Activated CD8-positive, alpha-beta T cell treated with anti-CD3 and anti-CD28 coated beads, Interleukin-2, amount 10 ng/mL, durations not matched to agents 7 days and 5 days (primary cell): ENCODE data around the gene UNC93A. TPM values are rescaled to one million over a fixed set of nuclear protein-coding genes. Genes with fewer than 3 reads are reported as not detected.

Experiments
- ATAC-seq: fragments of 150-1000 bp; cut with Tn5 transposase; one replicate; pipeline ENCODE4 v1.10.0; 2021; ENCODE audit warnings: moderate library complexity
- CTCF ChIA-PET: fragments of 350-600 bp; sonication (Branson Sonifier 250); formaldehyde crosslinking; loops from one replicate; lab custom pipeline; 2021; ENCODE audit warnings: antibody characterized with exemption; lab: Charles Lee
- POLR2A ChIA-PET: fragments of 350-600 bp; sonication (Branson Sonifier 250); formaldehyde crosslinking; loops from one replicate; lab custom pipeline; 2021; ENCODE audit warnings: antibody characterized with exemption; lab: Charles Lee
- DNase-seq: peaks from one replicate; pipeline ENCODE4 v3.0.0-alpha.2; 2020
- H3K27ac Mint-ChIP-seq: one replicate; pipeline ENCODE4 v1.8.0; 2021; ENCODE audit warnings: mild to moderate bottlenecking, mixed read lengths
- H3K27me3 Mint-ChIP-seq: one replicate; pipeline ENCODE4 v1.8.0; 2021; ENCODE audit warnings: low read depth, mixed read lengths
- H3K36me3 Mint-ChIP-seq: one replicate; pipeline ENCODE4 v1.8.0; 2021; ENCODE audit warnings: low read depth, mixed read lengths
- H3K4me1 Mint-ChIP-seq: one replicate; pipeline ENCODE4 v1.8.0; 2021; ENCODE audit warnings: low read depth, mixed read lengths
- H3K4me3 Mint-ChIP-seq: one replicate; pipeline ENCODE4 v1.8.0; 2021; ENCODE audit warnings: mild to moderate bottlenecking, mixed read lengths
- H3K9me3 Mint-ChIP-seq: one replicate; pipeline ENCODE4 v1.8.0; 2022; ENCODE audit warnings: mixed read lengths; ENCODE audit not compliant: insufficient read depth
- total RNA-seq, 2 experiments: library from RNA; stranded (reverse); gene quantifications; one replicate each; pipeline ENCODE4 v1.2.3, GENCODE V29; 2021

UNC93A gene
- total RNA-seq, 2 experiments from 2014 or later: not detected

DNA sequence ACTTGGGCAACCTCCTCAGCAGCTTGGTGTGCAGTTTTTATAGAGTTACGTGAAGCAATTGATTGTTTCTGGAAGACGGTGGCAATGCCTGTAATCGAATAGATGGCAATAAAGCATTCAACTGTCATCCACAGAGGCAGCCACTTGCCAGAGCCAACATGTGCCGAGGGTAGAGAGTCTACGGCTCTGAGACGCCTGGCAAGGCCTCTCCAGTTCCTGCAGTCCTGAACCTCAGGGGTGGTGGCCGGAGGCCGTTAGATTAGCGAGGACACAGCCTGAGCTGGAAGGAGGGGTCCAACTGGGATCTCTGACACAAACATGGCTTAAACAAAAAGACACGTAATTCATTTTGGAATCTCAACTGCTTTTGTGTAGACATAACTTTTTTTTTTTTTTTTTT is 33.0 kb downstream of the UNC93A start:
- no peaks in the 10 kb centered on the region for H3K9me3 Mint-ChIP-seq
- no peaks in the 10 kb centered on the region for H3K4me1 Mint-ChIP-seq
- peaks cover 4% of the 10 kb centered on the region for H3K27me3 Mint-ChIP-seq
- no peak overlapping the region for H3K27ac Mint-ChIP-seq
- no peaks in the 10 kb centered on the region for H3K36me3 Mint-ChIP-seq
- CTCF ChIA-PET: no interaction called here
- DNase-seq (no peak), ATAC-seq (no peak)
- no peak overlapping the region for H3K4me3 Mint-ChIP-seq
- POLR2A ChIA-PET: no interaction called here

DNA sequence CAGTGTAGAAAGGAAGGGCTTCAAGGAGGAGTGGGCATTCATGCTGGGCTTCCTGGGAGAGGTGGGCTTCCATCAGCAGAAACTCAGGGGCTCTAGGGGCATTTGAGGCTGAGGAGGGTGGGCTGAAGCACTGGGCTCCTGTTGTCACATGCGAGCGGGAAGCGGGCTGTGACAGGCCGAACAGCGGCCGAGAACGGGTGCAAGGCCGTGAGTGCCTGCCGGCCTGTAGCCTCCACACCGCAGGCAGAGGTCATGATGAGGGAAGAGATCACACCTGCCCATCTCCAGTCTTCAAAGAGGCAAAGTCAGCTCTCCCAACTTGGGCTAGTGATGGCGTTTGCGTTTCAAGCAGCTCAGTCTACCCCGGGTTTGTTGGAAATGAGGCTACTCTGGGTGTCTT is 34.7 kb downstream of the UNC93A start:
- H3K27ac Mint-ChIP-seq: no peak overlapping the region
- no peaks in the 10 kb centered on the region for H3K36me3 Mint-ChIP-seq

DNA sequence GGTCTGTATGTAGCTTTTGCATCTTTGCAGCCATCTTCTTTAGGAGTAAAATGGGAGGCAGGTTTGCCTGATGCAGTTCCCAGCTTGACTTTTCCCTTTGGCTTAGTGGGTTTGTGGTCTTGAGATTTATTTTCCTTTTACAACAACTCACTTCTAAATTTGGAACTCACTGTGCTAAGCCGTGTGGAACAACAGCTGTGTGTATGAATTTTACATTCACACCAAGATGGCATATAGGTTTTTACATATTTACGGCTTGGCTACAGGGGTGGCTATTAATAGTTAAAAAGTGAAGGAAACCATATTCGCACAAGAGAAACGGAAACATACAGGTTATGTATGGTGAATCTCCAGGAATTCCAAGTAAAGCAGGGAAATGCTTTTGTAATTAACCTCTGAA is 36.3 kb downstream of the UNC93A start:
- Mint-ChIP-seq H3K4me3 (no peak overlapping the region), H3K4me1 (no peaks in the 10 kb centered on the region), H3K36me3 (no peaks in the 10 kb centered on the region), H3K27ac (no peak overlapping the region), H3K27me3 (peaks cover 8% of the 10 kb centered on the region), H3K9me3 (no peaks in the 10 kb centered on the region)
- ChIA-PET CTCF (no interaction called here), POLR2A (no interaction called here)
- ATAC-seq (no peak), DNase-seq (no peak)

More for the DNA sequence above, 34.7 kb downstream of the UNC93A start:
- no peak for DNase-seq
- ChIA-PET POLR2A (no interaction called here), CTCF (no interaction called here)
- Mint-ChIP-seq H3K9me3 (no peaks in the 10 kb centered on the region), H3K27me3 (peaks cover 4% of the 10 kb centered on the region), H3K4me1 (no peaks in the 10 kb centered on the region), H3K4me3 (no peak overlapping the region)
- ATAC-seq: no peak

DNA sequence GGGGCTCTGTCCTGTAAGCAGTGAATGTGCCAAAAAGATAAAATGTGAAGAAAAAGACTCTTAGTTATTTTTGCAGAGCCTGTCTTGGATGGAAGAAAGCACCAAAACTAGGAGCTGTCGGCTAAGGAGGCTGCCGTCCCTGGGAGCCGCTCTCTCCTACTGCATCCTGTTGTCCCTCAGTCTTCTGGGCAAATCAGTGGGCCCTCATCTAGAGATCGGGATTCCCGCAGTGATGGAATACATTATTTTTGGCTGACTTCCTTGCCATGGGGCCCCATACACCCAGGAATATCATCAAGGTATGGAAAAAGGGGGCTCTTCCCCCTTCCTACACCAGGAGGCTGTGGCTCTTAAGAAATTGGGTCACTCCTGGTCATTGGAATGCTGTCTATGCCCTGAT is 37.0 kb downstream of the UNC93A start:
- H3K4me3 Mint-ChIP-seq: no peak overlapping the region
- H3K9me3 Mint-ChIP-seq: no peaks in the 10 kb centered on the region
- DNase-seq (no peak), ATAC-seq (no peak)
- ChIA-PET CTCF (no interaction called here), POLR2A (no interaction called here)
- H3K27ac Mint-ChIP-seq: no peak overlapping the region
- no peaks in the 10 kb centered on the region for H3K4me1 Mint-ChIP-seq
- peaks cover 8% of the 10 kb centered on the region for H3K27me3 Mint-ChIP-seq
- no peaks in the 10 kb centered on the region for H3K36me3 Mint-ChIP-seq

DNA sequence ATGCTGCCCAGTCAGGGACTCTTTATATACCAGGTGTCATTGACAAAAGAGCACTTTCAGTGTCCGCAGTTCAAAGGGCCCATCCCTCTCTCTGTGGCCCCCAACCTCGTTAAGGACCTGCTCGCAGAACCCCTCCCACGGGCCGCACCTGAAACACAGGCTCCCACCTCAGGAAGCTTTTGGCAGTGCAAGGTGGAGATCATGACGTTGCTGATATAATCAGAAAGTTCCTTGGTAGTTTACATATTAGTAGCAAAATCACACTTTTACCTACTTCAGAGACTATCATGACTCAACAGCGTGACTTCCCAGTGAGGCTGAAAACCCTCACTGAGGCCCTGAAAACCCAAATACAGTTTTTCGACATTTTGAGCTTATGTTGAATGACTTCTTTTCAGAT is 37.9 kb downstream of the UNC93A start:
- H3K4me3 Mint-ChIP-seq: no peak overlapping the region
- no peaks in the 10 kb centered on the region for H3K36me3 Mint-ChIP-seq
- ATAC-seq (no peak), DNase-seq (no peak)
- ChIA-PET CTCF (no interaction called here), POLR2A (no interaction called here)
- no peaks in the 10 kb centered on the region for H3K4me1 Mint-ChIP-seq
- no peak overlapping the region for H3K27ac Mint-ChIP-seq
- peaks cover 8% of the 10 kb centered on the region for H3K27me3 Mint-ChIP-seq
- no peaks in the 10 kb centered on the region for H3K9me3 Mint-ChIP-seq

DNA sequence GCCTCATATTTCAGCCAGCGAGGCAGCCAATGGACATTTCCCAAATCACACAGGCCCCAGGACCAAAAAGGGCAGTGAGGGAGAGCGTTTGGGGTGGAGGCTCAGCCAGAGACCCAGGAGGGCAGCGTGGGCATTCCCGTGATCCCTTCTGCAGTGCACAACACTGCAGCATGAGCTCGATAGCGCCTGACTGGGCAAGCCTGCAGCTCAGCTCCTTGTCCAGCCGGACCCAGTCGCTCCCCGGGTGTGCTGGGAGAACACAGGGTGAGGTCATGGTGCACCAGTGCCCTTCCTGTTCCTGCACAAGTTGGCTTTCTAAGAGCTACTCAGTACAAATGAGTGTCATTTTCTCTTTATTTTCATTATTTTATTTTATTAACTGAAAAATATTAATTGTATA is 39.6 kb downstream of the UNC93A start:
- H3K36me3 Mint-ChIP-seq: no peaks in the 10 kb centered on the region
- DNase-seq (no peak), ATAC-seq (no peak)
- ChIA-PET POLR2A (interaction anchor here (0.6 kb wide), 1 partner anchor 133 kb away, joined by 3 read pairs; no protein-coding TSS in a partner anchor), CTCF (no interaction called here)
- peaks cover 8% of the 10 kb centered on the region for H3K27me3 Mint-ChIP-seq
- no peak overlapping the region for H3K4me3 Mint-ChIP-seq
- no peaks in the 10 kb centered on the region for H3K9me3 Mint-ChIP-seq
- H3K27ac Mint-ChIP-seq: no peak overlapping the region
- H3K4me1 Mint-ChIP-seq: no peaks in the 10 kb centered on the region

DNA sequence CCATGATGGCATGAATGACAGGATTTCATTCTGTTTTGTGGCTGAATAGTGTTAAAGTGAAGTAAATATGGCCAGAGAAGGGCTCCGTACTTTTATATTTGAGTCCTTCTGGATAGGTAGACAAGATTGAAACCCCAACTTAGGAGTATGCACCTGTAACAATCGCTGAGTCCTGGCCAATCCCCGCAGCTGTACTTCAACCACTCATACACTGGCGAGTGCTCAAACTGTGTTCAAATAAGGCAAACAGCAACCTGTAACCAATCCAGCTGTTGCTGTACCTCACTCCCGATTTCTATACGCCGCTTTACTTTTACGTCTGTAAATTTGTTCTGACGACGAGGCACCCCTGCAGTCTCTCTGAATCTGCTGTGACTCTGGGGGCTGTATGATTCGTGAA is 40.5 kb downstream of the UNC93A start:
- CTCF ChIA-PET: no interaction called here
- Mint-ChIP-seq H3K4me1 (no peaks in the 10 kb centered on the region), H3K36me3 (no peaks in the 10 kb centered on the region), H3K27ac (no peak overlapping the region), H3K4me3 (no peak overlapping the region), H3K27me3 (peaks cover 8% of the 10 kb centered on the region), H3K9me3 (no peaks in the 10 kb centered on the region)
- ATAC-seq (no peak), DNase-seq (no peak)
- POLR2A ChIA-PET: no interaction called here

DNA sequence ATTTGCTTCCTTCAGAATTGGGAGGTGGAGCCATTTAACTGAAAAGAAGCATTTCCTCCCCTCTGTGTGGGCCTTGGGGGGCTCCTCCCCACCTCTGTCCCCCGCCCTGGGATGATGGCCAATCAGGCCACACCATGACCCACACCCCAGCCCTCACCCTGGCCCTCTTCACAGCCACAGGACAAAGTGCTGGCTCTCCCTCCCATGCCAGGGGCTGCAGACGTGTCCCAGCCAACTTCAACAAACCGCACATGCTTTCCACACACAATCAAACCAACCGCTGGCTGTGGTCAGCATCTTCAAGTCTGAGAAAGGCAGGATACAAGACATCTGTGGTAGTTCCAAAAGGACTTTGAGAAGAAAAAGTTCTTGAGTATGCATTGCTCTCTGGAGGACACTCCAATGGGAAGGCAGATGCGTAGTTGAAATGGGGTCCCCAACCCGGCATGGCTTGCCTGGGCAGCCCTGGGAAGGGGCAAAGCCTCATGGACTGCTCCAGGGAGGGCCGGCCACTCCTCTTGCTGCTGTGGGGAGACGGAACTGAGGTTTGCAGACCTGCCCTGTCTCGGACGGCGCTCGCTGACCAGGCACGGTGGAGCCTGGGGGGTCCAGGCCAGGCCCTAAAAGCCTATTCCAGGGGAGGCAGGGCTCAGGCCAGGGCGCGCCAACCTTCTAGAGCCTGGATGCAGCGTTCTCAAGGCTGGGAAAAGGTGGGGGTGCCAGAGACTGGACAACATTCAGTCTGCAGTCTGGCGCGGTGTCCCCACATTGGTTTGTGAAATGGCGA is 45.9 kb downstream of the UNC93A start:
- no peak overlapping the region for H3K27ac Mint-ChIP-seq
- CTCF ChIA-PET: no interaction called here
- POLR2A ChIA-PET: no interaction called here
- no peak overlapping the region for H3K4me3 Mint-ChIP-seq
- no peaks in the 10 kb centered on the region for H3K36me3 Mint-ChIP-seq
- H3K4me1 Mint-ChIP-seq: no peaks in the 10 kb centered on the region
- no peak for DNase-seq
- no peak for ATAC-seq
- H3K27me3 Mint-ChIP-seq: no peaks in the 10 kb centered on the region
- no peaks in the 10 kb centered on the region for H3K9me3 Mint-ChIP-seq

DNA sequence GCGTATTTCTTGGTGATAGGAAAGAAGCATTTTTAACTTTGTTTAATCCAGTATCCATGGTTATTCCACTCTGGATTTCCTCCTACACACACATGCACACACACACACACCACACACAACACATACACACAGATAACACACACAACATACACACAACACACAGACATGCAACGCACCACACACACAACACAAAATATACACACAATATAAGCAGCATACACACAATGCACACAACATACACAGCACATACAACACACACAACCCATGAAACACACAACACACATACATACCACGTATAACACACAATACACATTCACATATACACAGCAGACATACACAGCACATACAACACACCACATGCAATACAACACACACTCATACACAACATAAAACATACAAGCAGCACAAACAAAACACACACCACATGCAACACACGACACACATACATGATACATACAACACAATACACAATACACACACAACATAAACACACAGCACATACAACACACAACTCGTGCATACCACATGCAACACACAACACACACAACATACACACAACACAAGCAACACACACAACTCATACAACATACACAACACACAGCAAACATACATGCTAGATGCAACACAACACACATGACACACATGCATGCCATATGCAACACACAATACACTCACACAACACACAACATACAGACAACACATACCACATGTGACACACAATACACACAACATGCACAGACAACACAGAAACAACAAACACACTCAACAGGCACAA is 46.7 kb downstream of the UNC93A start:
- no peak overlapping the region for H3K4me3 Mint-ChIP-seq
- no peaks in the 10 kb centered on the region for H3K36me3 Mint-ChIP-seq
- no peak for ATAC-seq
- CTCF ChIA-PET: no interaction called here
- no peaks in the 10 kb centered on the region for H3K9me3 Mint-ChIP-seq
- no peak overlapping the region for H3K27ac Mint-ChIP-seq
- no peaks in the 10 kb centered on the region for H3K27me3 Mint-ChIP-seq
- no peak for DNase-seq
- H3K4me1 Mint-ChIP-seq: no peaks in the 10 kb centered on the region
- POLR2A ChIA-PET: no interaction called here

DNA sequence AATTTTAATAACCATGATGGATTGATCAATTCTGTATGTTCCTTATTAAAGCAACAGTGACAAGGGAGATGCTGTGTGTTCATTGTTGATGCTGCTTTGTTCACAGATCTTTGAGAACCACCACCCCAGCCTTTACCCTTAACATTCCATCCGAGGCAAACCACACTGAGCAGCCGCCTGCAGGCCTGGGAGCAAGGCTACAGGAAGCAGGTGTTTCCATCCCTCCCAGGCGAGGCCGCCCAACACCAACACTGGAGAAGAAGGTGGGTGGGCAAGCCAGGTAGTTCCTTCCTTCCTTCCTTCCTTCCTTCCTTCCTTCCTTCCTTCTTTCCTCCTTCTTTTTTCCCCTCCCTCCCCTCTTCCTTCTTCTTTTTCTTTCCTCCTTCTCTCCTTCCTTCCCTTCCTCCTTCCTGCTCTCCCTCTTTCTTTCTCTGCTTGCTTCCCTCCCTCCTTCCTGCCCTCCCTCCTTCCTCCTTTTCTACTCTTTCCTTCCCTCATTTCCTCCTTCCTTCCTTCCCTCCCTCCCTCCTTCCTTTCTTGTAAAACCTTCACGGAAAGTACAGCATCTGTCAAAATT is 47.5 kb downstream of the UNC93A start:
- no peak for DNase-seq
- Mint-ChIP-seq H3K27me3 (no peaks in the 10 kb centered on the region), H3K9me3 (no peaks in the 10 kb centered on the region), H3K36me3 (no peaks in the 10 kb centered on the region), H3K27ac (no peak overlapping the region), H3K4me1 (no peaks in the 10 kb centered on the region), H3K4me3 (no peak overlapping the region)
- ATAC-seq: no peak
- POLR2A ChIA-PET: no interaction called here
- CTCF ChIA-PET: no interaction called here

DNA sequence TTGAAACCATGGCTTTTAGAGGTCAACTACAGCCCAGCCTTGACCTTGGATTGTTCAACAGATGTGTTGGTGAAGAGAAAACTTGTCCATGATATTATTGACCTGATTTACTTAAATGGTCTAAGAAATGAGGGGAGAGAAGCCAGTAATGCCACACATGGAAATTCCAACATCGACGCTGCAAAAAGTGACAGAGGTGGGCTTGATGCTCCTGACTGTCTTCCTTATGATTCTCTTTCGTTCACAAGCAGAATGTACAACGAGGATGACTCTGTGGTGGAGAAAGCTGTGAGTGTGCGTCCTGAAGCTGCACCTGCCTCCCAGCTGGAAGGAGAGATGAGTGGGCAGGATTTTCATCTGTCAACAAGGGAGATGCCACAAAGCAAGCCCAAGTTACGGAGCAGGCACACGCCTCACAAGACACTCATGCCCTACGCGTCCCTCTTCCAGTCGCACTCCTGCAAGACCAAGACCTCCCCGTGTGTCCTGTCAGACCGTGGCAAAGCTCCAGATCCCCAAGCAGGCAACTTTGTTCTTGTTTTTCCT is 50.0 kb downstream of the UNC93A start:
- no peak overlapping the region for H3K27ac Mint-ChIP-seq
- H3K36me3 Mint-ChIP-seq: no peaks in the 10 kb centered on the region
- ATAC-seq: no peak
- DNase-seq: no peak
- peaks cover 10% of the 10 kb centered on the region for H3K27me3 Mint-ChIP-seq
- H3K4me1 Mint-ChIP-seq: no peaks in the 10 kb centered on the region
- no peak overlapping the region for H3K4me3 Mint-ChIP-seq
- ChIA-PET CTCF (interaction anchor here (0.5 to 1.7 kb wide), 2 partner anchors 10 to 717 kb away, joined by 3 to 10 read pairs; no protein-coding TSS in a partner anchor), POLR2A (no interaction called here)
- no peaks in the 10 kb centered on the region for H3K9me3 Mint-ChIP-seq
